HL-60/S4 treated with retinoic acid at 250 ng/mL for 4 days and 3 days (cell line): ENCODE data around the gene PLD1.

Experiments used
- in situ Hi-C: fragments of 300-500 bp; cut with MboI; formaldehyde crosslinking; loops from 2 replicates; pipeline ENCODE4 v1.7.0; 2022; ENCODE audit warnings: low sequenced_read_pairs

PLD1 gene

GRCh38 chr3:171837698-171838097, 27.4 kb upstream of the PLD1 start:
- in situ Hi-C loops, result no loop called here

GRCh38 chr3:171836855-171837254, 26.6 kb upstream of the PLD1 start:
- in situ Hi-C loops, result no loop called here

GRCh38 chr3:171835613-171836012, 25.3 kb upstream of the PLD1 start:
- in situ Hi-C loops, result no loop called here

- in situ Hi-C loops, result no loop called here
Measured at GRCh38 chr3:171835116-171835515, 24.8 kb upstream of the PLD1 start.

- in situ Hi-C loops, result no loop called here
Measured at GRCh38 chr3:171834461-171834801, 24.1 kb upstream of the PLD1 start.

GRCh38 chr3:171833789-171834460, 23.6 kb upstream of the PLD1 start:
- in situ Hi-C loops, result no loop called here

GRCh38 chr3:171832989-171833388, 22.7 kb upstream of the PLD1 start:
- in situ Hi-C loops, result no loop called here

- in situ Hi-C loops, result no loop called here
Measured at GRCh38 chr3:171831936-171832335, 21.7 kb upstream of the PLD1 start.

- in situ Hi-C loops, result no loop called here
Measured at GRCh38 chr3:171830518-171830875, 20.2 kb upstream of the PLD1 start.

GRCh38 chr3:171829841-171830517, 19.7 kb upstream of the PLD1 start:
- in situ Hi-C loops, result no loop called here

GRCh38 chr3:171828902-171829770, 18.9 kb upstream of the PLD1 start:
- in situ Hi-C loops, result no loop called here

GRCh38 chr3:171827836-171828458, 17.7 kb upstream of the PLD1 start:
- in situ Hi-C loops, result no loop called here

- in situ Hi-C loops, result no loop called here
Measured at GRCh38 chr3:171827385-171827784, 17.1 kb upstream of the PLD1 start.

- in situ Hi-C loops, result no loop called here
Measured at GRCh38 chr3:171825222-171825828, 15.0 kb upstream of the PLD1 start.

- in situ Hi-C loops, result no loop called here
Measured at GRCh38 chr3:171824824-171825221, 14.5 kb upstream of the PLD1 start.

GRCh38 chr3:171824116-171824515, 13.8 kb upstream of the PLD1 start:
- in situ Hi-C loops, result no loop called here

GRCh38 chr3:171822431-171823106, 12.3 kb upstream of the PLD1 start:
- in situ Hi-C loops, result no loop called here

GRCh38 chr3:171821778-171822358, 11.6 kb upstream of the PLD1 start:
- in situ Hi-C loops, result no loop called here

- in situ Hi-C loops, result no loop called here
Measured at GRCh38 chr3:171821044-171821443, 10.8 kb upstream of the PLD1 start.
